AG09309 (cell line): ENCODE data around the gene FNTB.

Experiments used
- DNase-seq: peaks from one replicate; pipeline ENCODE4 v3.0.0-alpha.2; 2010; ENCODE audit warnings: low read depth
- H3K4me3 ChIP-seq: 2 replicates; pipeline ENCODE4 v1.5.1; 2011; ENCODE audit warnings: mild to moderate bottlenecking, low read depth, low read length, moderate library complexity; ENCODE audit not compliant: control insufficient read depth
- TF ChIP-seq, protein P1 (sequence below): IDR thresholded peaks from 2 replicates; pipeline ENCODE4 v1.5.1; 2011; ENCODE audit warnings: mild to moderate bottlenecking, low read depth, low read length, inconsistent platforms; ENCODE audit not compliant: insufficient read depth, control insufficient read depth; ENCODE audit errors: missing control alignments

Gene FNTB

DNA sequence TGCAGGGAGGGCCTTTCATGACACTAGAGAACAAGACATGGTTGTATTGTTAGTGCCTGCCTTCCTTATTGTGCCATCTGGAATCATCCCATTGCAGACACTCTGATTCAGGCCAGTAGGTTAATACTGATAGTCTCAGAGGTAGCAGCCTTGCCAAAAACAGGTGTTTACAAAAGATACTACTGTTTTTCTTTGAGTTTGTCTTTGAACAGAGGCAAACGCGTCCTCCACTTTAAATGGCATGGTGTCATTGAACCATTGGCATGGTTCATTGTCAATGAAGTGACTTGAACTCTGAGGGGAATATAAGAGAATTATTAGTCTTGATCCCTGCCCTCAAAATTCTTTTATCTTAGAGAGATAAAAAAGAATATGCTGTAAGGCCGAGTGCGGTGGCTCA, 4.2 kb downstream of the FNTB start:
- H3K4me3 ChIP-seq = no peak overlapping the region
- DNase-seq = no peak
- TF ChIP-seq, protein P1, sequence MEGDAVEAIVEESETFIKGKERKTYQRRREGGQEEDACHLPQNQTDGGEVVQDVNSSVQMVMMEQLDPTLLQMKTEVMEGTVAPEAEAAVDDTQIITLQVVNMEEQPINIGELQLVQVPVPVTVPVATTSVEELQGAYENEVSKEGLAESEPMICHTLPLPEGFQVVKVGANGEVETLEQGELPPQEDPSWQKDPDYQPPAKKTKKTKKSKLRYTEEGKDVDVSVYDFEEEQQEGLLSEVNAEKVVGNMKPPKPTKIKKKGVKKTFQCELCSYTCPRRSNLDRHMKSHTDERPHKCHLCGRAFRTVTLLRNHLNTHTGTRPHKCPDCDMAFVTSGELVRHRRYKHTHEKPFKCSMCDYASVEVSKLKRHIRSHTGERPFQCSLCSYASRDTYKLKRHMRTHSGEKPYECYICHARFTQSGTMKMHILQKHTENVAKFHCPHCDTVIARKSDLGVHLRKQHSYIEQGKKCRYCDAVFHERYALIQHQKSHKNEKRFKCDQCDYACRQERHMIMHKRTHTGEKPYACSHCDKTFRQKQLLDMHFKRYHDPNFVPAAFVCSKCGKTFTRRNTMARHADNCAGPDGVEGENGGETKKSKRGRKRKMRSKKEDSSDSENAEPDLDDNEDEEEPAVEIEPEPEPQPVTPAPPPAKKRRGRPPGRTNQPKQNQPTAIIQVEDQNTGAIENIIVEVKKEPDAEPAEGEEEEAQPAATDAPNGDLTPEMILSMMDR = no peak

DNA sequence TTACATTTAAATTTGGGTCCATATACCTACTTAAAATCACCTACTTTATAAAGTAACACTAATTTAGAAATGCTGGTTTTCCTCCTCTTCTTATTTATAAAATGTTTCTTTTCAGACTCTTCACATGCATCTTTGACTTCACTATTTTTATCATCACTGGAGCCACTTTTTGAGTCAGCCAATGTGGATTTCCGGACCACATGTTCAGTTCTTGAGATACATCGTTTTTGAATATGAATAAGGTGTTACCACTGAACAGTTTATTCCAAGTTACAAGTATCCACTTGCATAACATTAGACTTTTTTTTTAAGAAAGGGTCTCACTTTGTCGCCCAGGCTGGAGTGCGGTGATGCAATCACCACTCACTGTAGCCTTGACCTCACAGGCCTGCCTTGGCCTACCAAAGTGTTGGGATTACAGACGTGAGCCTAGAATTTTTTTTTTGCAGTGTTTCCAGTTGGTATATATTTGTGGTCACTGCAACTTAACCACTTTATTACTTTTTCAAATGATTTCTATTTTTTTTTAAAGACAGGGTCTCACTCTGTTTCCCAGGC, 5.7 kb downstream of the FNTB start:
- no peak for DNase-seq
- TF ChIP-seq, protein P1 = no peak

DNA sequence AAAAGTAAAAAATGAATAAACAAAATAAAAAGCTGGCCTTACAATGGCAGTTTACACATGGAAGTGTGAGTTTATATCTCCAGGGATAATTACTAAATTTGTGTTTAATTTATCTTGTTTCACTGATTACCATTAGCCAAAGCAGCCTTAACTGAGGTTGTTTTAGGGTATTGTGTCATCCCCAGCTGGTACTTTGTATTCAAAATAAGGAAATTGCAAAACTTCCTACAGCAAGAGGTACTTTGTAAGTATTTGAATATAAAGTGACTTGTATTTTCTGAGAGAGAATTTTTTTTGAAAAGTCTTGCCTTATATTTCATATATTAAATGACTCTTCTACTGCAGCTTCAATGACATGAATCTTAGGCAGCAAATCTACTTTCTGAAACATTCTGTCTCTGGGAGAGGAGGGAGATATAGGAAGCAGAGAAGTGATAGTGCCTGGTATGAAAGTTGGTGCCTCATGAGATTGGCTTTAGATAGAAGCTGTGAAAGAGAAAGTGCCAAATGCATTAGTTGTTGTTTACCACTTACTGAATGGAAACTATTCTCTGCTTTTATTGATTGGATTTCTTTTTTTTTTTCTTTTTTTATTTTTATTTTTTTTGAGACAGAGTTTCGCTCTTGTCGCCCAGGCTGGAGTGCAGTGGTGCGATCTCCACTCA, 6.7 kb downstream of the FNTB start:
- H3K4me3 ChIP-seq = no peak overlapping the region
- TF ChIP-seq, protein P1 = no peak
- no peak for DNase-seq

More for the DNA sequence above, 5.7 kb downstream of the FNTB start:
- no peak overlapping the region for H3K4me3 ChIP-seq

DNA sequence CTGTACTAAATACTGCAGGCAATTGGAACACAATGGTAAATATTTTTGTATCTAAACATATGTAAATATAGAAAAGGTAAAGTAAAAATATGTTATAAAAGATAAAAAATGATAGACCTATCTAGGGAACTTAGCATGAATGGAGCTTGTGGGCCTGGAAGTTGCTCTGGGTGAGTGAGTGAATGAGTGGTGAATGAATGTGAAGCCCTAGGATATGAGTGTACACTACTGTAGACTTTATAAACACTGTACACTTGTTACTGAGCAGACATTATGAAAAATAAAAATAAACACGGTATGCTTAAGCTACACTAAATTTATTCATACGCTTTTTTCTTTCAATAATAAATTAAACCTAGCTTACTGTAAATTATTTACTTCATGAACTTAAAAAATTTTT, 7.8 kb downstream of the FNTB start:
- no peak for DNase-seq
- no peak overlapping the region for H3K4me3 ChIP-seq
- TF ChIP-seq, protein P1 = no peak

DNA sequence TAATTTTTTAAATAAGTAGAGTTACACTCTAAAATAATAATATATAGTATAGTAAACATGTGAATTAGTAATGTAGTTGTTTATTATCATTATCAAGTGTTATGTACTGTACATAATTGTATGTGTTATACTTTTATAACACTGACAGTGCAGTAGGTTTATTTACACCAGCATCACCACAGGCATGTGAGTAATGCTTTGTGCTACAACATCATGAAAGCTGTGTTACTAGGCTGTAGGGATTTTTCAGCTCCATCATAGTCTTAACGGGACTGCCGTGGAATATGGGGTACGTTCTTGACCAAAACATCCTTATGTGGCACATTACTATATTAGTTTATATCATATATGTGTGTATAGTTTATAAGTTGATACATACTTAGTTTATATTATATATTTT, 8.6 kb downstream of the FNTB start:
- TF ChIP-seq, protein P1 = no peak
- H3K4me3 ChIP-seq = no peak overlapping the region
- DNase-seq = no peak

DNA sequence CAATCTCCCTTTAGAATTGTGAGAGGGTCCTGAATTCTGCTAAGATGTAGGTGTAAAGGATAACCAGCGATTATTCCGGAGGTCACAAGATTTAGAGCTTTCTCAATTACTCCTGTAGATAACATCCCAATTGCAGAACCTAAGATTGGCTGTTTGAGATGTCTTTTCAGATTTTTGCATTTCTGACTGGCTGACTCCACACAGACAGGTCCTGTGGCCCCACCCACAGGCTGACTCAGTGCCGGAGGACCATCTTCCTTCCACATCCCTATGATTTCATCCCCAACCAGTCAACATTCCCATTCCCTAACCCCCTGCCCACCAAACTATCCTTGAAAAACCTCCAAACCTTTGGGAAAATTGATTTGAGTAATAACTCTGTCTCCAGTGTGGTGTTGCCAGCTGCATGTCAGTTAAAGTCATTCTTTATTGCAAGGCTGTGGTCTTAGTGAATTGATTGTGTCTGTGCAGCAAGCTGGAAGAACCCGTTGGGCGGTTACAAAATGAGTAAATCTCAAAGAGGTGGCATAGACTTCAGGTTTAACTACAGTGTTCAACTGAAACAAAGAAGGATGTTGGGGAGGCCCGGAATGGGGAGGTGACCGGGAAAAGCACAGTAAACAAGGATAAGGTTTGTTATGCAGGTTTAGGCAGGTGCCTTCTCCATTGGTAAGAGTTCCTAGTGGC, 10.6 kb downstream of the FNTB start:
- no peak for DNase-seq
- TF ChIP-seq, protein P1 = no peak
- H3K4me3 ChIP-seq = no peak overlapping the region
